Peyer's patch (tissue), 4 donors: ENCODE data around the gene SLC39A1. TPM values are rescaled to one million over a fixed set of nuclear protein-coding genes. Genes with fewer than 3 reads are reported as not detected.
"Not testable (repeated sequence)": the region's sequence is repeated elsewhere in the genome, so short reads cannot be mapped to it uniquely, and the experiment has no call there.

Source experiments
- DNase-seq, 3 donors: peaks; one replicate each; pipeline ENCODE4 v3.0.0-alpha.2; 2017 to 2019
- H3K27ac ChIP-seq, 4 donors: fragments of 200-600 bp; sonication (generic); one replicate each; pipeline ENCODE4 v1.5.1; 2016 to 2019
- H3K27me3 ChIP-seq, 2 donors: fragments of 200-600 bp; sonication (generic); one replicate each; pipeline ENCODE4 v1.5.1; 2019
- H3K36me3 ChIP-seq, 3 donors: fragments of 200-600 bp; sonication (generic); one replicate each; pipeline ENCODE4 v1.5.1; 2016 to 2019
- H3K4me1 ChIP-seq, 4 donors: fragments of 200-600 bp; sonication (generic); one replicate each; pipeline ENCODE4 v1.5.1; 2016 to 2019
- H3K4me3 ChIP-seq, 4 donors: fragments of 200-600 bp; sonication (generic); 1 replicate in 3 of 4; 2 replicates in 1 of 4; pipeline ENCODE4 v1.5.1; 2016 to 2019; ENCODE audit warnings: mild to moderate bottlenecking in 1 of 4
- H3K9me3 ChIP-seq, 4 donors: fragments of 200-600 bp; sonication (generic); one replicate each; pipeline ENCODE4 v1.5.1; 2016 to 2019; ENCODE audit warnings: mild to moderate bottlenecking in 1 of 4
- CTCF ChIP-seq, 6 experiments: fragments of 450-650 bp in 4 of 6; fragments of 200-600 bp in 2 of 6; sonication (generic) in 1 of 6; IDR thresholded peaks; one replicate each; pipeline ENCODE4 v1.5.1; 2017 to 2019; ENCODE audit warnings: antibody characterized with exemption in 6 of 6, mild to moderate bottlenecking in 3 of 6, moderate library complexity in 1 of 6
- POLR2A ChIP-seq, 2 donors: fragments of 450-650 bp; IDR thresholded peaks; one replicate each; pipeline ENCODE4 v1.5.1; 2017; ENCODE audit warnings: antibody characterized with exemption in 2 of 2, mild to moderate bottlenecking in 2 of 2, moderate library complexity in 2 of 2
- total RNA-seq, 4 donors: library from RNA; depleted of rRNA; stranded (reverse); fragments of >200 nt; gene quantifications; one replicate each; pipeline ENCODE4 v1.1.0, GENCODE V29; 2016

SLC39A1 gene
- total RNA-seq, 4 donors from 2014 or later, result 20.6 to 73.0 (median 60.1) TPM

- Histone ChIP-seq H3K36me3 (peaks cover 0 to 3% (median 0%) of the 10 kb centered on the region in 3 donors), H3K9me3 (no peaks in the 10 kb centered on the region), H3K27ac (peak overlapping the region; percentile 88 to 97 (median 88)), H3K4me3 (peak overlapping the region; percentile 80 to 92 (median 83)), H3K27me3 (no peaks in the 10 kb centered on the region), H3K4me1 (peaks cover 0 to 33% (median 9%) of the 10 kb centered on the region in 4 donors)
- DNase-seq, result no peak
- TF ChIP-seq POLR2A (IDR thresholded peaks at IDR 0.05) (no peak), CTCF (IDR thresholded peaks at IDR 0.05) (no peak)
Measured at GRCh38 chr1:153921803-153922075, 41.6 kb downstream of the SLC39A1 start.

GRCh38 chr1:153921080-153921802, 42.1 kb downstream of the SLC39A1 start:
- peak overlapping the region in 2 of 4 donors; percentile 88 to 97 for H3K27ac ChIP-seq
- peaks cover 0 to 3% (median 0%) of the 10 kb centered on the region in 3 donors for H3K36me3 ChIP-seq
- H3K4me1 ChIP-seq, result peaks cover 0 to 34% (median 9%) of the 10 kb centered on the region in 4 donors
- peak overlapping the region; percentile 80 to 92 (median 83) for H3K4me3 ChIP-seq
- no peaks in the 10 kb centered on the region for H3K27me3 ChIP-seq
- DNase-seq, result no peak
- no peaks in the 10 kb centered on the region for H3K9me3 ChIP-seq
- TF ChIP-seq POLR2A (IDR thresholded peaks at IDR 0.05) (no peak), CTCF (IDR thresholded peaks at IDR 0.05) (no peak)

GRCh38 chr1:153919876-153920852, 43.2 kb downstream of the SLC39A1 start:
- Histone ChIP-seq H3K27me3 (no peaks in the 10 kb centered on the region), H3K36me3 (peaks cover 0 to 6% (median 0%) of the 10 kb centered on the region in 3 donors), H3K27ac (peak overlapping the region in 1 of 4 donors; percentile 97), H3K9me3 (no peaks in the 10 kb centered on the region), H3K4me3 (peak overlapping the region in 1 of 4 donors; percentile 83), H3K4me1 (peaks cover 0 to 37% (median 9%) of the 10 kb centered on the region in 4 donors)
- no peak for DNase-seq
- TF ChIP-seq POLR2A (IDR thresholded peaks at IDR 0.05), result no peak
- TF ChIP-seq CTCF (IDR thresholded peaks at IDR 0.05), result peak in 2 of 6 experiments; percentile 10 to 16

- peaks cover 0 to 20% (median 5%) of the 10 kb centered on the region in 4 donors for H3K4me1 ChIP-seq
- H3K27ac ChIP-seq, result no peak overlapping the region
- no peak for TF ChIP-seq POLR2A (IDR thresholded peaks at IDR 0.05)
- TF ChIP-seq CTCF (IDR thresholded peaks at IDR 0.05), result no peak
- H3K36me3 ChIP-seq, result peaks cover 0 to 6% (median 0%) of the 10 kb centered on the region in 3 donors
- no peak overlapping the region for H3K4me3 ChIP-seq
- no peaks in the 10 kb centered on the region for H3K27me3 ChIP-seq
- no peak for DNase-seq
- H3K9me3 ChIP-seq, result no peaks in the 10 kb centered on the region
Measured at GRCh38 chr1:153916297-153916696, 47.0 kb downstream of the SLC39A1 start.

GRCh38 chr1:153912349-153912748, 51.0 kb downstream of the SLC39A1 start:
- H3K4me3 ChIP-seq, result no peak overlapping the region
- H3K4me1 ChIP-seq, result peaks cover 0 to 4% (median 0%) of the 10 kb centered on the region in 4 donors
- no peaks in the 10 kb centered on the region for H3K27me3 ChIP-seq
- TF ChIP-seq POLR2A (IDR thresholded peaks at IDR 0.05) (no peak), CTCF (IDR thresholded peaks at IDR 0.05) (no peak)
- H3K36me3 ChIP-seq, result peaks cover 0 to 12% (median 0%) of the 10 kb centered on the region in 3 donors
- no peak overlapping the region for H3K27ac ChIP-seq
- H3K9me3 ChIP-seq, result no peaks in the 10 kb centered on the region
- DNase-seq, result no peak

- not testable (repeated sequence) for H3K27ac ChIP-seq, H3K4me3 ChIP-seq, DNase-seq
Measured at GRCh38 chr1:153910560-153910959, 52.8 kb downstream of the SLC39A1 start.

More at GRCh38 chr1:153910560-153910959, 52.8 kb downstream of the SLC39A1 start:
- H3K36me3 ChIP-seq, result peaks cover 0 to 13% (median 0%) of the 10 kb centered on the region in 3 donors
- not testable (repeated sequence) for H3K27me3 ChIP-seq, H3K9me3 ChIP-seq, H3K4me1 ChIP-seq
